ENCODE measurements around the gene BMP4. TPM values are rescaled to one million over a fixed set of nuclear protein-coding genes. Genes with fewer than 3 reads are reported as not detected.

The BMP4 gene
- total RNA-seq, 1 donor from 2014 or later, result 0.42 TPM

DNA sequence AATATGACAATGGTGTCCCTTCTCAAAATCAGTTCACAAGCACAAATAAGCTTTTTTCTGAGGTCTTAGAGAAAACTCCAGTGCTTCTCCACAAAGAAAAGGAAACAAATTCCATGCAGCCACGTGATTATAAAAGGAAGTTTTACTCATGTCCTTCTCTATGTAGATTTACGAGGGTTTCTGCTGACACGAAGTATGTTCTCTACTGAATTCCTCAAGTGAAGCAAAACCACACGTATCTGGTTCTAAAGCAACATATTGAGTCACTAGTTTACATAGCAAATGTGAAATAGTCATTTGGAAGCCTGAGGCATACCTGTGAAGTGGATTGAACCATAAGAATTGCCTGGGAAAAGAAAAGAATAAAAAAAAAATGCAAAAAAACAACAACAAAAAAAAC is 31.9 kb downstream of the BMP4 start:
- DNase-seq (no peak), ATAC-seq (ENCODE audit: low read depth) (no peak)
- H3K9me3 Mint-ChIP-seq, result no peaks in the 10 kb centered on the region
- intact Hi-C loops (cut with micrococcal nuclease), result no loop called here
- no peaks in the 10 kb centered on the region for H3K36me3 Mint-ChIP-seq (ENCODE audit: low read depth)
- no peak overlapping the region for H3K27ac Mint-ChIP-seq
- no peak overlapping the region for H3K4me3 Mint-ChIP-seq
- TF ChIP-seq CTCF (IDR thresholded peaks at IDR 0.05), result no peak
- ChIA-PET POLR2A (no interaction called here), CTCF (no interaction called here)
- no peaks in the 10 kb centered on the region for H3K4me1 Mint-ChIP-seq
- peaks cover 14% of the 10 kb centered on the region for H3K27me3 Mint-ChIP-seq

- Mint-ChIP-seq H3K36me3 (ENCODE audit: low read depth) (no peaks in the 10 kb centered on the region), H3K27me3 (peaks cover 14% of the 10 kb centered on the region), H3K4me1 (no peaks in the 10 kb centered on the region), H3K27ac (no peak overlapping the region), H3K4me3 (no peak overlapping the region), H3K9me3 (no peaks in the 10 kb centered on the region)
- CTCF ChIA-PET, result no interaction called here
- no peak for DNase-seq
- intact Hi-C loops (cut with micrococcal nuclease), result no loop called here
- TF ChIP-seq CTCF (IDR thresholded peaks at IDR 0.05), result no peak
- no peak for ATAC-seq (ENCODE audit: low read depth)
- POLR2A ChIA-PET, result no interaction called here
These were observed 35.6 kb downstream of the BMP4 start for GRCh38 chr14:53921027-53921426.

DNA sequence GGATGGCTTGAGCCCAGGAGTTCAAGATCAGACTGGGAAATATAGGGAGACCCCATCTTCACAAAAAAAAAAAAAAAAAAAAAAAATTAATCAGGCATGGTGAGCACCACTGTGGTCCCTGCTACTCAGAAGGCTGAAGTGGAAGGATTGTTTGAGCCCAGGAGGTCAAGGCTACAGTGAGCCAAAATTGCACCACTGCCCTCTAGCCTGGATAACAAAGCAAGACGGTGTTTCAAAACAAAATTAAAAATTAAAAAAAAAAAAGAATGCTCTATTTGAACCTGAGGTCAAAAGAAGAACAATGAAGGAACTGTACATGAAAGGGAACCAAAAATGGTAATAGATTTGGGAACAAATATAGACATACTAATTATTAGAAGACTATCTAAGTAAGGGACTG is 40.4 kb downstream of the BMP4 start:
- no peak overlapping the region for H3K27ac Mint-ChIP-seq
- intact Hi-C loops (cut with micrococcal nuclease), result no loop called here

DNA sequence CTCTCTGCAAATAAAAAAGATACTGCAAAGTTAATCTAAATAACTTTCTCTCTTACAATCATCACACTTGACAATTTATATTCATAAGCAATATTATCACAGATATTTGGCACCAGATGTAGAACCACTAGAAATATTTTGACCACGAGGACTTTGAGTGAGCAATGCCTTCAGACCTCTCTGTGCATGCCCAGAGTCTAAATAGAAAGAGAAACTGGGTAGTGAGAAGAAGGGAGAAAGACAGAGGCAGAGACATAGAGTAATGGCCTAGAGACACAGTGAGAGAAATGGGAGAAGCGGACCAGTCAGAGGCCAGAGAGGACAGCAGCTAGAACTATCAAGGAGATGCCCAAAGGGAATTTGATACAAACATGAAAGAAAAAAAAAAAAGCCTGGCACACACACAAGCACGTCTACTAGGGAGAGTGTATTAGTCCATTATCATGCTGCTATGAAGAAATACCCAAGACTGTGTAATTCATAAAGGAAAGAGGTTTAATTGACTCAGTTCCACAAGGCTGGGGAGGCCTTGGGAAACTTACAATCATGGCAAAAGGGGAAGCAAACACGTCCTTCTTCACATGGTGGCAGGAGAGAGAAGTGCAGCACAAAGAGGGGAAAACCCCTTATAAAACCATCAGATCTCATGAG is 41.1 kb downstream of the BMP4 start:
- ATAC-seq (ENCODE audit: low read depth) (no peak), DNase-seq (no peak)
- Mint-ChIP-seq H3K4me1 (no peaks in the 10 kb centered on the region), H3K4me3 (no peak overlapping the region), H3K36me3 (ENCODE audit: low read depth) (no peaks in the 10 kb centered on the region), H3K27ac (no peak overlapping the region), H3K9me3 (peaks cover 7% of the 10 kb centered on the region), H3K27me3 (peaks cover 2% of the 10 kb centered on the region)
- intact Hi-C loops (cut with micrococcal nuclease), result no loop called here
- ChIA-PET CTCF (no interaction called here), POLR2A (no interaction called here)
- no peak for TF ChIP-seq CTCF (IDR thresholded peaks at IDR 0.05)

More for the DNA sequence above, 40.4 kb downstream of the BMP4 start:
- DNase-seq (no peak), ATAC-seq (ENCODE audit: low read depth) (no peak)
- Mint-ChIP-seq H3K36me3 (ENCODE audit: low read depth) (no peaks in the 10 kb centered on the region), H3K4me1 (no peaks in the 10 kb centered on the region), H3K4me3 (no peak overlapping the region), H3K27me3 (peaks cover 2% of the 10 kb centered on the region), H3K9me3 (peaks cover 7% of the 10 kb centered on the region)
- POLR2A ChIA-PET, result no interaction called here
- no peak for TF ChIP-seq CTCF (IDR thresholded peaks at IDR 0.05)
- CTCF ChIA-PET, result no interaction called here

GRCh38 chr14:53912021-53912420 is 44.6 kb downstream of the BMP4 start:
- DNase-seq (no peak), ATAC-seq (ENCODE audit: low read depth) (no peak)
- ChIA-PET POLR2A (no interaction called here), CTCF (no interaction called here)
- no peaks in the 10 kb centered on the region for H3K27me3 Mint-ChIP-seq
- no peak for TF ChIP-seq CTCF (IDR thresholded peaks at IDR 0.05)
- no peaks in the 10 kb centered on the region for H3K4me1 Mint-ChIP-seq
- intact Hi-C loops (cut with micrococcal nuclease), result no loop called here
- no peaks in the 10 kb centered on the region for H3K36me3 Mint-ChIP-seq (ENCODE audit: low read depth)
- no peak overlapping the region for H3K4me3 Mint-ChIP-seq
- H3K9me3 Mint-ChIP-seq, result peaks cover 7% of the 10 kb centered on the region
- no peak overlapping the region for H3K27ac Mint-ChIP-seq

All from activated B cell treated with CpG ODN at 0.5 μM for 24 hours (primary cell).